HFF-Myc (cell line): ENCODE measurements around the gene SH3TC1.

Experiments used
- DNase-seq: peaks from one replicate; pipeline ENCODE4 v3.0.0-alpha.2; 2011; ENCODE audit warnings: low read depth; ENCODE audit errors: extremely low read depth
- H3K4me3 ChIP-seq: replicated peaks from 2 replicates; pipeline ENCODE4 v1.5.1; 2011; ENCODE audit warnings: low read depth, mild to moderate bottlenecking, control low read depth, low read length
- TF ChIP-seq, protein P1 (sequence below): IDR thresholded peaks from 2 replicates; pipeline ENCODE4 v1.5.1; 2012; ENCODE audit warnings: mild to moderate bottlenecking, low read depth, low read length, control low read depth; ENCODE audit errors: missing control alignments

SH3TC1 gene

DNA sequence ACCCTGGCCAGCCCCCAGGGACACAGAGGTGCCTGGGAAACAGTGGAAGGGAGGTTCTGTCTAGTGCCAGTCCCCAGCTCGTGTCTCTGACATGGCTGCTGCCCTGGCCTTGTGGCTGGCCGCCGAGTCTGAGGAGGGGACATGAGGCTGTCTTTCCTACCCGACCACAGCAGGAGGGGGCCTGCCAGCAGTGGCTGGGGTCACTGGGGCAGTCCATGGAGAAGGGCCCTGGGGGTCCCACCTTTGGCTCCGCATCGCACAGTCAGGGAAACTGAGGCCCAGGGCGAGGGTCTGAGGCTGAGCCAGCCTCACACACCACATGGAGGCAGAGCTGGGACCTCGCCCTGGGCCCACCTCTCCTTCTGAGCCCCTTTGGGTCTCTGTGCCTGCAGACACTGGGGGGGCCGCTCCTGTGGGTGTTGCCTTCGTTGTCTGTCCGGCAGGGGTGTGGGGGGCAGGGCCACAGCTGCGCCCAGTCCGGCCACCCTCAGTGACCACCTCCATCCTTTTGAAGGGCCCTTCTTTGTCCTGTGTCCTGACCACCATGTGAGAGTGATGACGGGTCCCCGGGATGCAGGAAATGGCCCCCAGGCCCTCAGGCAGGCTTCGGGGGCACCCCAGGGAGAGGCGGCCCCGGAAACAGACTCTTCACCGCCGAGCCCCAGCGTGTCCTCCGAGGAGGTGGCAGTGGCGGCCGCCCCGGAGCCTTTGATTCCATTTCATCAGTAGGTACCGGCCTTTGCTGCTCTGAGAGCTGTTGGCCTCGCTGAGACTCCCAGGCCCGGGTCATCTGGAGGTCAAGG is 17.6 kb downstream of the SH3TC1 start:
- no peak for DNase-seq
- TF ChIP-seq, protein P1, sequence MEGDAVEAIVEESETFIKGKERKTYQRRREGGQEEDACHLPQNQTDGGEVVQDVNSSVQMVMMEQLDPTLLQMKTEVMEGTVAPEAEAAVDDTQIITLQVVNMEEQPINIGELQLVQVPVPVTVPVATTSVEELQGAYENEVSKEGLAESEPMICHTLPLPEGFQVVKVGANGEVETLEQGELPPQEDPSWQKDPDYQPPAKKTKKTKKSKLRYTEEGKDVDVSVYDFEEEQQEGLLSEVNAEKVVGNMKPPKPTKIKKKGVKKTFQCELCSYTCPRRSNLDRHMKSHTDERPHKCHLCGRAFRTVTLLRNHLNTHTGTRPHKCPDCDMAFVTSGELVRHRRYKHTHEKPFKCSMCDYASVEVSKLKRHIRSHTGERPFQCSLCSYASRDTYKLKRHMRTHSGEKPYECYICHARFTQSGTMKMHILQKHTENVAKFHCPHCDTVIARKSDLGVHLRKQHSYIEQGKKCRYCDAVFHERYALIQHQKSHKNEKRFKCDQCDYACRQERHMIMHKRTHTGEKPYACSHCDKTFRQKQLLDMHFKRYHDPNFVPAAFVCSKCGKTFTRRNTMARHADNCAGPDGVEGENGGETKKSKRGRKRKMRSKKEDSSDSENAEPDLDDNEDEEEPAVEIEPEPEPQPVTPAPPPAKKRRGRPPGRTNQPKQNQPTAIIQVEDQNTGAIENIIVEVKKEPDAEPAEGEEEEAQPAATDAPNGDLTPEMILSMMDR = no peak
- no peak overlapping the region for H3K4me3 ChIP-seq

DNA sequence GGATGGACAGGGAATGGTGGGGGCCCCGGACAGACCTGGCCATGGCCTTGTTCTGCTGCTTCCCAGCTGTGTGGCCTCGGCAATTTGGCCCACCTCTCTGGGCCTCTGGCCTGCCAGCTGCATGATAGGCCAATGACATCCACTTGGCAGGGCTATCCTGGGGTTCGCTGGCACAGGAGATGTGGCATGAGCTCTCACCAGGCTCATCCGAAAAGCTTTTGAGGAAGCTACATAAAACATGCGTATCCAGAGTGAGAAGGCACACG is 18.1 kb downstream of the SH3TC1 start:
- TF ChIP-seq, protein P1 = no peak
- no peak for DNase-seq
- no peak overlapping the region for H3K4me3 ChIP-seq

DNA sequence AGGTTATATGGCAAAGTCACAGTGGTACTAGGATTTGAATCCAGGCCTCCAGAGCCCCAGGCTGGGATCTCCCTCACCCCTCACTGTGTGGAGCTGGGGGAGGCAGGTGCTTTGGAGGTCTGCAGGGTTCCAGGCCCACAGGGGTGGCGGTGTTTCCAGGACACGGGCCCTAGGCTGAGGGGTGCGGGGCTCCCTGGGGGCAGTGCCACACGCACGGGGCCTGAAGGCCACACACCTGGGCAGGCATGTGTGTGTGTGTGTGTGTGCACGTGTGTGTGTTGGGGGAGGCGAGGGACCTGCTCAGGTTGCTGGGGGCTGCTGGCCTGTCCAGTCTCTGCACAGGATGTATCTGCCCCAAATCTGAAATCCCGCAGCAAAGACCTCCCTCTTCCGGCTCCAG is 18.8 kb downstream of the SH3TC1 start:
- no peak overlapping the region for H3K4me3 ChIP-seq
- TF ChIP-seq, protein P1 = no peak

DNA sequence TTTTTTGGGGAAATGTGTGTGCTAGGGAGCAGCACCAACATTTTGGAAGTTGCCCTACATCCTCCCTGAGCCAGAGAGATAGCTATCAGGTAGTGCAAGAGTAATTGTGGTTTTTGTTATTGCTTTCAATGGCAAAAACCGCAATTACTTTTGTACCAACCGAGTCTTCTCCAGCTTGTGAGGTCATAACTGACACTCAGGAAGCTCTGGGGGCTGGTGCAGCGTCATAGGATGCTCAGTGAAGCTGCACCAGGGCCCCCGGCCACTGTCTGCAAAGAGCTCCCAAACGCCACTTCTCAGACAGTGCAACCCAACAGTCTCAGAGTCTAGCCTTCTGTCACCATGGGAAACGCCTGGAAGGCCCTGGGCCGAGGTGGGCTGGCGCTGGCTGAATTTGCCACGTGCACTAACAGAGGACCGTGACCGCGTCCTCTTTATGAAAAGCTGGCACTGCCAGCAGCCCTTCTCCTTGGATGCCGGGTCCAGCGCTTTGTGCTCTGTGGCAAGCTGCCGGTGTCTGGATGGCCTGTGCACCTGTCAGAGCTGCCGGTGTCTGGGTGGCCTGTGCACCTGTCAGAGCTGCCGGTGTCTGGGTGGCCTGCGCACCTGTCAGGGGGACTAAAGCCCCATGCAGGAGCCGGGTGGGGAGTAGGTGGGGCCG is 19.4 kb downstream of the SH3TC1 start:
- TF ChIP-seq, protein P1 = no peak
- no peak for DNase-seq
- H3K4me3 ChIP-seq = no peak overlapping the region

More for the DNA sequence above, 18.8 kb downstream of the SH3TC1 start:
- no peak for DNase-seq

DNA sequence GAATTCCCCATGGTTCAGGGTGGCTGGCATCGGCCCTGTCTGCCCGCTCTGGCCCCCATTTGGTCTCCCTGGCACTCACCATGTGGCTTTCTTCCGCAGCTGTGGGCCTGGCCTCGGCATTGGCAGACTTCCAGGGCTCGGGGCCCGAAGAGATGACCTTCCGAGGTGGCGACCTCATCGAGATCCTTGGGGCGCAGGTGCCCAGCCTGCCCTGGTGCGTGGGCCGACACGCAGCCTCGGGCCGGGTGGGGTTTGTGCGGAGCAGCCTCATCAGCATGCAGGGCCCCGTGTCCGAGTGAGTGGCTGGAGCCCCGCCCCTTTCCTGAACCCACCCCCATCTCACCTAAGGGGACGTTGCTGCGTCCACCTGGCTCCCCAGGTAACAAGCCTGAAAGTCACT is 20.1 kb downstream of the SH3TC1 start:
- TF ChIP-seq, protein P1 = no peak
- no peak for DNase-seq
- no peak overlapping the region for H3K4me3 ChIP-seq

DNA sequence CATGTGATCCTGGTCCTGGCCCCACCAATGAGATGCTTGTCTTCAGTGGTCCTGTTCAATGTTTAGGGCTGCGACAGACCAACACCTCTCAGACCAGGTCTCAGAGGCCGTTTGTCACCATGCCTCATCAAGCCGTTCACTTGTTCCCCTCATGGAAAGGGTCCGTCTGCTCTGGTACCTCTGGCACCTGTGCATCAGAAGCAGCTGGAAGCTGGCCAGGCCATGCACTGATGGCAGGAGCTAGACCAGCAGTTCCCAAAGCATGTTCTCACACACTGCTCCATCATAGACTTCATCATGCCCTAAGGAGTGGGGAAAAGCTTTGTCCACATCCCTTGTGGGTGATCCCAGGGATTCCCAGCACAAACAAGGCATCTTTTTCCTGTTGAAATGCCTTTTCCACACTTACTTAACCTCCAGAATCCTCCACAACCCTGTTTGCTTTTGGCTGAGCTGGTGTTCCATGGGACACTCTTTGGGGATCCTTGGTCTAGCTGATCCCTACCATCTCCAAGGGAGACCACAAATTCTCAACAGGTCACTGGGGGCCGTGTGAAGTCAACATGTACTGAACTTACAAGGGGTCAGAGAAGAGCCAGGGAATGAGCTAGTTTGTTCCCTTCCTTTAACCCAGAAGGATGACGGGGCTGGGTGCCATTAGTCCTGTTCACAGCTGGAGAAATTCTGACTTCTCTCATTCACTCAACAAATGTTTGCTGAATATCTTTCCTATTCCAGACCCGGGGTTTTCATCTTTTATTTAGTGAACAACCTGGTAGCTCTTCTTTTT is 21.8 kb downstream of the SH3TC1 start:
- TF ChIP-seq, protein P1 = no peak
- H3K4me3 ChIP-seq = no peak overlapping the region
- DNase-seq = no peak
